Measurements from ENCODE around the gene SGO2. TPM values are rescaled to one million over a fixed set of nuclear protein-coding genes. Genes with fewer than 3 reads are reported as not detected.
"Not testable (repeated sequence)": the region's sequence is repeated elsewhere in the genome, so short reads cannot be mapped to it uniquely, and the experiment has no call there.

SGO2 gene
- total RNA-seq, 1 donor from 2014 or later: 4.9 TPM

DNA sequence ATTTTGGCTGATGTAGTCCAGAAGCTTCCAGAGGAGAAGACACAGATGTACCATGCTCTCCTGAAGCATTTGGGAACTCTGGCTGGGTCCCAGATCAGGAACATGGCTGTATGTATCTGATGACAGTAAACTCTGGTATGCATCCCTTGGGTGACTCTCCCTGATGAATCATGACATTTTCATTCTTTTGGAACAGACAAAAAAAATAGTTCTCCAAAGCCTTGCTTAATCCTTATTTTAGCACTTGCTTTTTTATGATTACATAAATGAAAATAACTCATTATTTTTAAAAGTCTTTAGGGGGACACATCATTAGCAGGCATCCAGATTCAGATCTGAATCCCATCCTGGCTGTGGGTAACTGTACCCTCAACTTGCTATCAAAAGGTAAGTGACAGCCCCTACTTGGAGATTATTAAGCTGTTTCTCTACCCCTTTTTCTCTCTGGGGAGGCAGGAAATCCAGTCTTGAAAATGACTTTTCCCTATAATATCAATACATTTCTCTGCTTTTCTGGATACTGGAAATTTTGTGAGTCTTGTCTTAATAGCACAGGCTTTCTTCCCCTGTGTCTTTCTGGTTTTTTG lies 83.1 kb downstream of the SGO2 start:
- H3K36me3 ChIP-seq (ENCODE audit: insufficient read depth, low read length): no peaks in the 10 kb centered on the region
- H3K4me1 ChIP-seq (ENCODE audit: insufficient read depth, low read length): peaks cover 16% of the 10 kb centered on the region
- no peaks in the 10 kb centered on the region for H3K9me3 ChIP-seq (ENCODE audit: insufficient read depth, low read depth, low read length)
- TF ChIP-seq, protein P1, sequence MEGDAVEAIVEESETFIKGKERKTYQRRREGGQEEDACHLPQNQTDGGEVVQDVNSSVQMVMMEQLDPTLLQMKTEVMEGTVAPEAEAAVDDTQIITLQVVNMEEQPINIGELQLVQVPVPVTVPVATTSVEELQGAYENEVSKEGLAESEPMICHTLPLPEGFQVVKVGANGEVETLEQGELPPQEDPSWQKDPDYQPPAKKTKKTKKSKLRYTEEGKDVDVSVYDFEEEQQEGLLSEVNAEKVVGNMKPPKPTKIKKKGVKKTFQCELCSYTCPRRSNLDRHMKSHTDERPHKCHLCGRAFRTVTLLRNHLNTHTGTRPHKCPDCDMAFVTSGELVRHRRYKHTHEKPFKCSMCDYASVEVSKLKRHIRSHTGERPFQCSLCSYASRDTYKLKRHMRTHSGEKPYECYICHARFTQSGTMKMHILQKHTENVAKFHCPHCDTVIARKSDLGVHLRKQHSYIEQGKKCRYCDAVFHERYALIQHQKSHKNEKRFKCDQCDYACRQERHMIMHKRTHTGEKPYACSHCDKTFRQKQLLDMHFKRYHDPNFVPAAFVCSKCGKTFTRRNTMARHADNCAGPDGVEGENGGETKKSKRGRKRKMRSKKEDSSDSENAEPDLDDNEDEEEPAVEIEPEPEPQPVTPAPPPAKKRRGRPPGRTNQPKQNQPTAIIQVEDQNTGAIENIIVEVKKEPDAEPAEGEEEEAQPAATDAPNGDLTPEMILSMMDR (IDR thresholded peaks at IDR 0.05; ENCODE audit: insufficient read depth, low read depth, low read length): no peak
- TF ChIP-seq EZH2 (IDR thresholded peaks at IDR 0.05; ENCODE audit: insufficient read depth, low read length): no peak
- Mint-ChIP-seq H3K9me3 (ENCODE audit: unreplicated experiment) (peaks cover 11% of the 10 kb centered on the region), H3K27me3 (ENCODE audit: low read depth, unreplicated experiment) (no peaks in the 10 kb centered on the region), H3K27ac (ENCODE audit: unreplicated experiment) (peak overlapping the region; percentile 83), H3K4me3 (ENCODE audit: unreplicated experiment) (no peak overlapping the region), H3K4me1 (ENCODE audit: low read depth, unreplicated experiment) (peaks cover 14% of the 10 kb centered on the region), H3K36me3 (ENCODE audit: low read depth, unreplicated experiment) (peaks cover 3% of the 10 kb centered on the region)
- peak overlapping the region; percentile 33 for H3K4me3 ChIP-seq (ENCODE audit: insufficient read depth, low read depth, low read length)
- no peaks in the 10 kb centered on the region for H3K79me2 ChIP-seq (ENCODE audit: insufficient read depth, low read length)
- peak overlapping the region; percentile 59 for H3K27ac ChIP-seq (ENCODE audit: low read depth, low read length)
- peak; percentile 99 for FAIRE-seq
- H3K27me3 ChIP-seq (ENCODE audit: insufficient read depth, low read length): no peaks in the 10 kb centered on the region
- H3K4me2 ChIP-seq (ENCODE audit: low read length): peak overlapping the region; percentile 71
- peak overlapping the region; percentile 48 for H3K9ac ChIP-seq (ENCODE audit: low read length)
- DNase-seq (ENCODE audit: low read depth): peak; percentile 89
- no peaks in the 10 kb centered on the region for H4K20me1 ChIP-seq (ENCODE audit: insufficient read depth, low read length)
- H2AFZ ChIP-seq (ENCODE audit: low read depth, low read length): no peak overlapping the region

DNA sequence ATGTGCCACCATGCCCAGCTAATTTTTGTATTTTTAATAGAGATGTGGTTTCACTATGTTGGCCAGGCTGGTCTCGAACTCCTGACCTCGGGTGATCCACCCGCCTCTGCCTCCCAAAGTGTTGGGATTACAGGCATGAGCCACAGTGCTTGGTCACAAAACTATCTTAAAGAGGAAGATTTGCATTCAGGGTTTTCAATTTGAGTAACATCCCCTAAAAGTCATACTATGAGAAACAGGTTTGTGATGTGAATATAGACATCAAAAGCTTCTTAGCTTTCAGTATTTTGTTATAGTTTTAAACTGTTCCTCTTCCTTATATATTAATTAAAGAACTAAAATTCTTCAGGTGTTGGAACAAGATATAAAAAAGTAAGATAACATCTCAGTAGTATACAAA lies 84.2 kb downstream of the SGO2 start:
- not testable (repeated sequence) for H3K27me3 Mint-ChIP-seq (ENCODE audit: low read depth, unreplicated experiment); H3K36me3 Mint-ChIP-seq (ENCODE audit: low read depth, unreplicated experiment); FAIRE-seq; H3K27ac Mint-ChIP-seq (ENCODE audit: unreplicated experiment); DNase-seq (ENCODE audit: low read depth); H3K4me2 ChIP-seq (ENCODE audit: low read length); H3K4me3 Mint-ChIP-seq (ENCODE audit: unreplicated experiment); H3K9ac ChIP-seq (ENCODE audit: low read length); H3K79me2 ChIP-seq (ENCODE audit: insufficient read depth, low read length); H3K27me3 ChIP-seq (ENCODE audit: insufficient read depth, low read length); H3K9me3 ChIP-seq (ENCODE audit: insufficient read depth, low read depth, low read length); H3K27ac ChIP-seq (ENCODE audit: low read depth, low read length); H2AFZ ChIP-seq (ENCODE audit: low read depth, low read length); H3K4me3 ChIP-seq (ENCODE audit: insufficient read depth, low read depth, low read length); H4K20me1 ChIP-seq (ENCODE audit: insufficient read depth, low read length); H3K36me3 ChIP-seq (ENCODE audit: insufficient read depth, low read length)
- H3K4me1 ChIP-seq (ENCODE audit: insufficient read depth, low read length): peaks cover 20% of the 10 kb centered on the region
- peaks cover 11% of the 10 kb centered on the region for H3K9me3 Mint-ChIP-seq (ENCODE audit: unreplicated experiment)
- H3K4me1 Mint-ChIP-seq (ENCODE audit: low read depth, unreplicated experiment): peaks cover 16% of the 10 kb centered on the region

DNA sequence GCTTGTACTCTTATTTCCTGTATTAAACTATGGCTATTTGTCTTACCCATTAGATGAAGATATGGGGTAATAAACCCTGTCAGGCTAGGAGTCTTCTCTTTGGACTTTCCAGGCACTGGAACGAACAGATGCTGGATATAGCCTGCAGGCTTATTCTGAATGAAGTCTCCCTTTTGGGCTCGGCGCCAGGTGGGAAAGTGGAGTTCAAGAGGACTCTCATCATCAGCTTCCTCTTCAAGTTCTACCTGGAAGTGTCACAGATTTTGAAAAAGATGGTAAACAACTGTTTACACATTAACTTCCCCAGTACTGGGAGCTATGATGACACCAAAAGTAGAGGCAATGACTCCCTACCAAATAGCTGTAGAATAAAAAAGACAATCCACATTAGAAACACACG lies 87.7 kb downstream of the SGO2 start:
- Histone ChIP-seq H3K36me3 (ENCODE audit: insufficient read depth, low read length) (no peaks in the 10 kb centered on the region), H2AFZ (ENCODE audit: low read depth, low read length) (no peak overlapping the region), H3K9me3 (ENCODE audit: insufficient read depth, low read depth, low read length) (no peaks in the 10 kb centered on the region), H3K4me1 (ENCODE audit: insufficient read depth, low read length) (peaks cover 29% of the 10 kb centered on the region), H3K27me3 (ENCODE audit: insufficient read depth, low read length) (no peaks in the 10 kb centered on the region), H3K9ac (ENCODE audit: low read length) (no peak overlapping the region), H4K20me1 (ENCODE audit: insufficient read depth, low read length) (no peaks in the 10 kb centered on the region), H3K4me2 (ENCODE audit: low read length) (no peak overlapping the region), H3K4me3 (ENCODE audit: insufficient read depth, low read depth, low read length) (no peak overlapping the region), H3K27ac (ENCODE audit: low read depth, low read length) (no peak overlapping the region), H3K79me2 (ENCODE audit: insufficient read depth, low read length) (no peaks in the 10 kb centered on the region)
- H3K4me3 Mint-ChIP-seq (ENCODE audit: unreplicated experiment): no peak overlapping the region
- no peaks in the 10 kb centered on the region for H3K27me3 Mint-ChIP-seq (ENCODE audit: low read depth, unreplicated experiment)
- peaks cover under 1% of the 10 kb centered on the region for H3K9me3 Mint-ChIP-seq (ENCODE audit: unreplicated experiment)
- H3K4me1 Mint-ChIP-seq (ENCODE audit: low read depth, unreplicated experiment): peaks cover 24% of the 10 kb centered on the region
- TF ChIP-seq, protein P1 (IDR thresholded peaks at IDR 0.05; ENCODE audit: insufficient read depth, low read depth, low read length): no peak
- no peak for TF ChIP-seq EZH2 (IDR thresholded peaks at IDR 0.05; ENCODE audit: insufficient read depth, low read length)
- H3K27ac Mint-ChIP-seq (ENCODE audit: unreplicated experiment): no peak overlapping the region
- no peak for FAIRE-seq
- H3K36me3 Mint-ChIP-seq (ENCODE audit: low read depth, unreplicated experiment): no peaks in the 10 kb centered on the region
- DNase-seq (ENCODE audit: low read depth): no peak
